ENCODE measurements around the gene SMIM15.

GRCh38 chr5:61205013-61205412, 42.7 kb upstream of the SMIM15 start:
- TF ChIP-seq CTCF (IDR thresholded peaks at IDR 0.05; ENCODE audit: low read depth, low read length) (no peak), POLR2A (IDR thresholded peaks at IDR 0.05; ENCODE audit: extremely low read depth, insufficient read length) (no peak)
